Breast epithelium (tissue), 4 donors: ENCODE measurements around the gene TIAM1. TPM values are rescaled to one million over a fixed set of nuclear protein-coding genes. Genes with fewer than 3 reads are reported as not detected.

Source experiments
- DNase-seq, 2 donors: peaks; one replicate each; pipeline ENCODE4 v3.0.0-alpha.2; 2019; ENCODE audit warnings: low spot score in 2 of 2
- H3K27ac ChIP-seq, 2 donors: fragments of 200-600 bp; sonication (generic) in 1 of 2; one replicate each; pipeline ENCODE4 v1.5.1; 2016 to 2019; ENCODE audit warnings: mild to moderate bottlenecking in 1 of 2
- H3K27me3 ChIP-seq, 2 donors: fragments of 200-600 bp; sonication (generic) in 1 of 2; one replicate each; pipeline versions ENCODE4 v1.5.1 to v1.6.0; 2017 to 2019; ENCODE audit warnings: control low read depth in 1 of 2, mild to moderate bottlenecking in 1 of 2
- H3K36me3 ChIP-seq: fragments of 200-600 bp; one replicate; pipeline ENCODE4 v1.5.1; 2019
- H3K4me1 ChIP-seq, 2 donors: fragments of 200-600 bp; sonication (generic); one replicate each; pipeline ENCODE4 v1.5.1; 2016 to 2019; ENCODE audit warnings: control low read depth in 1 of 2
- H3K4me3 ChIP-seq, 3 donors: fragments of 200-600 bp; sonication (generic); 1 replicate in 2 of 3; 2 replicates in 1 of 3; pipeline ENCODE4 v1.5.1; 2016 to 2019; ENCODE audit warnings: mild to moderate bottlenecking in 3 of 3, moderate library complexity in 2 of 3
- H3K9me3 ChIP-seq, 2 donors: fragments of 200-600 bp; sonication (generic) in 1 of 2; one replicate each; pipeline ENCODE4 v1.5.1; 2016 to 2019; ENCODE audit warnings: control low read depth in 1 of 2
- POLR2A ChIP-seq: fragments of 450-650 bp; IDR thresholded peaks from one replicate; pipeline ENCODE4 v1.6.1; 2016; ENCODE audit warnings: antibody characterized with exemption, mild to moderate bottlenecking, moderate library complexity
- POLR2AphosphoS5 ChIP-seq, 3 donors: sonication (generic); formaldehyde crosslinking; IDR thresholded peaks; one replicate each; pipeline ENCODE4 v1.6.1; 2017; ENCODE audit warnings: antibody characterized with exemption in 3 of 3
- intact Hi-C: fragments of 100-400 bp; cut with DNase I; formaldehyde crosslinking; loops from one replicate; pipeline ENCODE4 v1.15.1; 2023; ENCODE audit warnings: low total_unique reads
- total RNA-seq, 3 donors: library from RNA; depleted of rRNA; stranded (reverse); fragments of >200 nt; gene quantifications; one replicate each; pipeline ENCODE4 v1.1.0, GENCODE V29; 2016
- TF ChIP-seq, protein P1 (sequence below), 3 donors: fragments of 450-650 bp; IDR thresholded peaks; one replicate each; pipeline ENCODE4 v1.5.1; 2016 to 2017; ENCODE audit warnings: antibody characterized with exemption in 3 of 3, mild to moderate bottlenecking in 3 of 3, moderate library complexity in 3 of 3

Gene TIAM1
- total RNA-seq, 3 donors from 2014 or later = 10.6 to 17.7 (median 11.8) TPM

DNA sequence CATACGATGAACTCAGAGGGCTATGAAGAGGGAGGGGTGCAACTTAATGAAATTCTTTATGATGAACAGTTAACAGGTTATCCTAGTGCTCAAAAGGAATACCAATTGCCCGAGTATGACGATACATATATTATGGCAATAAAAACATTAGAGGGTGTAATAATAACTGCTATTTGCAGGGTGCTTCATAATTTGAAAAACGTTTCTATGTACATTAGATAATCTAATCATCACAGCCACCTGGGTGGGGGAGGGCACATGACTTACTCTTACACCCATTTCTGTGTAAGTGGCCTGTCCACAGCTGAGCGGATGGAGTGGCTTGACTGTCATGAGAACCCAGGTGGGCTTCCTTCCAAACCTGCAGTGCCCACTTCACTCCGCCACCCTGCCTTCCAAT, 46.3 kb downstream of the TIAM1 start:
- Histone ChIP-seq H3K36me3 (no peaks in the 10 kb centered on the region), H3K9me3 (no peaks in the 10 kb centered on the region), H3K27ac (no peak overlapping the region), H3K4me1 (no peaks in the 10 kb centered on the region), H3K4me3 (no peak overlapping the region), H3K27me3 (no peaks in the 10 kb centered on the region)
- intact Hi-C loops = no loop called here
- no peak for DNase-seq
- TF ChIP-seq POLR2AphosphoS5 (IDR thresholded peaks at IDR 0.05) = no peak
- TF ChIP-seq POLR2A = no peak
- TF ChIP-seq, protein P1, sequence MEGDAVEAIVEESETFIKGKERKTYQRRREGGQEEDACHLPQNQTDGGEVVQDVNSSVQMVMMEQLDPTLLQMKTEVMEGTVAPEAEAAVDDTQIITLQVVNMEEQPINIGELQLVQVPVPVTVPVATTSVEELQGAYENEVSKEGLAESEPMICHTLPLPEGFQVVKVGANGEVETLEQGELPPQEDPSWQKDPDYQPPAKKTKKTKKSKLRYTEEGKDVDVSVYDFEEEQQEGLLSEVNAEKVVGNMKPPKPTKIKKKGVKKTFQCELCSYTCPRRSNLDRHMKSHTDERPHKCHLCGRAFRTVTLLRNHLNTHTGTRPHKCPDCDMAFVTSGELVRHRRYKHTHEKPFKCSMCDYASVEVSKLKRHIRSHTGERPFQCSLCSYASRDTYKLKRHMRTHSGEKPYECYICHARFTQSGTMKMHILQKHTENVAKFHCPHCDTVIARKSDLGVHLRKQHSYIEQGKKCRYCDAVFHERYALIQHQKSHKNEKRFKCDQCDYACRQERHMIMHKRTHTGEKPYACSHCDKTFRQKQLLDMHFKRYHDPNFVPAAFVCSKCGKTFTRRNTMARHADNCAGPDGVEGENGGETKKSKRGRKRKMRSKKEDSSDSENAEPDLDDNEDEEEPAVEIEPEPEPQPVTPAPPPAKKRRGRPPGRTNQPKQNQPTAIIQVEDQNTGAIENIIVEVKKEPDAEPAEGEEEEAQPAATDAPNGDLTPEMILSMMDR (IDR thresholded peaks at IDR 0.05) = no peak

DNA sequence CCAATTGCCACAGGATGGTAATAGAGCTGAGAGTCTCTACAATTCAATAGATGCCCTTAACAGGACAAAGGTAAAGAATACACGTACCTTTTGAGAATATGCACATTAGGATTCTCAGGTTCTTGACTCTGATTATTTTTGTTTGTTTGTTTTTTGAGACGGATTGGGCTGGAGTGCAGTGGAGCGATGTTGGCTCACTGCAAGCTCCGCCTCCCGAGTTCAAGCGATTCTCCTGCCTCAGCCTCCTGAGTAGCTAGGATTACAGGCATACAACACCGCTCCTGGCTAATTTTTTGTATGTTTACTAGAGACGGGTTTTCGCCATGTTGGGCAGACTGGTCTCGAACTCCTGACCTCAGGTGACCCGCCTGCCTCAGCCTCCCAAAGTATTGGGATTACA, 48.4 kb downstream of the TIAM1 start:
- Histone ChIP-seq H3K27ac (no peak overlapping the region), H3K4me1 (no peaks in the 10 kb centered on the region), H3K4me3 (no peak overlapping the region), H3K27me3 (no peaks in the 10 kb centered on the region), H3K9me3 (no peaks in the 10 kb centered on the region), H3K36me3 (no peaks in the 10 kb centered on the region)
- TF ChIP-seq POLR2AphosphoS5 (IDR thresholded peaks at IDR 0.05) = no peak
- TF ChIP-seq, protein P1 (IDR thresholded peaks at IDR 0.05) = no peak
- no peak for TF ChIP-seq POLR2A
- DNase-seq = no peak
- intact Hi-C loops = no loop called here

DNA sequence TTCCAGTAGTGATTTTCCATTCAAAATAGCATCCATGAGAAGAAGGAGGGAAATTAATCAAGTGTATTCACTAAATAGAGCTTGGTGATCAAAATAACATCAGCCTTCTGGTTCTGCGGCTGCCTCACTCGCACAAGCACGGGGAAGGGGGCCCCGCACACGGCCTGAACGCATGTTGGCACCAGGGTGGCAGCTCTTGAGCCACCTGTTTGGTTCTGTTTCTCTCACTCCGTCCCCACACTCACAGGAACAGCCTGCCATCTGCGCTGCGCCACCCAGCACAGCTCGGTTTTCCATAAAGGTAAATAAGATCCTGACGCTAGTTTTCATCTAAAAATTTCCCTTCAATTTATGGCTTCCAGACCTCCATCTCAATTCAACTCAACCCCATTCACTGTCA, 49.4 kb downstream of the TIAM1 start:
- TF ChIP-seq POLR2AphosphoS5 (IDR thresholded peaks at IDR 0.05) (no peak), POLR2A (no peak)
- TF ChIP-seq, protein P1 (IDR thresholded peaks at IDR 0.05) = no peak
- DNase-seq = no peak
- no peaks in the 10 kb centered on the region for H3K27me3 ChIP-seq
- no peaks in the 10 kb centered on the region for H3K4me1 ChIP-seq
- intact Hi-C loops = no loop called here
- no peaks in the 10 kb centered on the region for H3K9me3 ChIP-seq
- no peaks in the 10 kb centered on the region for H3K36me3 ChIP-seq
- H3K4me3 ChIP-seq = no peak overlapping the region
- H3K27ac ChIP-seq = no peak overlapping the region

DNA sequence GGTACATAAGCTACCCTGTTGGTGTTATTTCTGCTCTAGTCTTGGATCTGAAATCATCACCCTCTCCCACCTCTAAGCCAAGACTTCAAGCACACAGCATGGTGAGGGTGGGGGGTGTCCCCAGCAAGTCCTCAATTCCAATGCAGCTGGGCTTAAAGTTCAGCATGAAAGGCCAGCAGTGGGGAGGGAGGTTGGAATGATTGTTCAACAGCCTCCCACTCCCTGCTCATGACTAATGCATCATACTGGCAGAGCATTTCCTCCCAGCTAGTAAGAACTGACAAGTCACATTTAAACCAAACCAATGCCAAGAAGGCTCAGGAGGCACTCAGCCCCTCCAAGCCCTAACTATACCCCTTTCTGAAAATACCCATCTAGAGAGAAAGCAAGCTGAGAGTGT, 50.1 kb downstream of the TIAM1 start:
- Histone ChIP-seq H3K36me3 (no peaks in the 10 kb centered on the region), H3K4me1 (no peaks in the 10 kb centered on the region), H3K4me3 (no peak overlapping the region), H3K27me3 (no peaks in the 10 kb centered on the region), H3K27ac (no peak overlapping the region), H3K9me3 (no peaks in the 10 kb centered on the region)
- intact Hi-C loops = no loop called here
- no peak for TF ChIP-seq POLR2A
- TF ChIP-seq, protein P1 (IDR thresholded peaks at IDR 0.05) = no peak
- no peak for TF ChIP-seq POLR2AphosphoS5 (IDR thresholded peaks at IDR 0.05)
- no peak for DNase-seq

DNA sequence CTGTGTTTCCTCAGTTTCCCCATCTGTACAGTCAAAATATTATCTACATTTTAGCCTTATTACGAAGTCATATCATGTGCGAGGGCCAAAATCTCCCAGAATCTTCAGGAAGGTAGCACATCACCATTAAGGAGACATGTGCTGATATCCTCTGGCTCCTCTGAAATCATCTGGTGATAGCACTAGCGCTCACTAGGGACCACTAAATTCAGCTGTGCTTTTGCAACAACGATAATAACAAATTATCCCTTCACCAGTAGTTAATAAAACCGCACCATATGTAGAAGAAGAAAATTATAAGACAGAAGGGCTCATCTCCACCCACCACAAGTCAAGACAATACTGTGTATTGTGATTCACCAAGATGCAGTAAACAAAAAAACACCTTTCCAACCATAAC, 53.3 kb downstream of the TIAM1 start:
- TF ChIP-seq POLR2A = no peak
- no peak for TF ChIP-seq POLR2AphosphoS5 (IDR thresholded peaks at IDR 0.05)
- TF ChIP-seq, protein P1 (IDR thresholded peaks at IDR 0.05) = no peak
- Histone ChIP-seq H3K27ac (no peak overlapping the region), H3K4me1 (no peaks in the 10 kb centered on the region), H3K9me3 (peaks cover 0 to 6% of the 10 kb centered on the region in 2 donors), H3K4me3 (no peak overlapping the region), H3K27me3 (no peaks in the 10 kb centered on the region), H3K36me3 (no peaks in the 10 kb centered on the region)
- DNase-seq = no peak
- intact Hi-C loops = no loop called here
